Kidney (tissue), 22 donors: ENCODE results near the gene MAGEA2B. TPM values are rescaled to one million over a fixed set of nuclear protein-coding genes. Genes with fewer than 3 reads are reported as not detected.
"Not testable (repeated sequence)": the region's sequence is repeated elsewhere in the genome, so short reads cannot be mapped to it uniquely, and the experiment has no call there.

Experiments
- DNase-seq, 5 donors: peaks; one replicate each; pipeline ENCODE4 v3.0.0-alpha.2; 2013 to 2020
- FAIRE-seq: peaks from 2 replicates; lab custom pipeline; 2012; peaks lifted over from hg19 to GRCh38; lab: Jason Lieb, UNC
- H3K27ac ChIP-seq, 2 donors: one replicate each; pipeline ENCODE4 v1.7.0; 2013; ENCODE audit warnings: low read depth in 2 of 2, low read length in 2 of 2, inconsistent platforms in 1 of 2
- H3K27me3 ChIP-seq: one replicate; pipeline ENCODE4 v1.7.1; 2013; ENCODE audit warnings: low read length, inconsistent platforms; ENCODE audit not compliant: control insufficient read depth, insufficient read depth
- H3K36me3 ChIP-seq, 3 donors: one replicate each; pipeline versions ENCODE4 v1.7.0 to v1.7.1; 2013; ENCODE audit warnings: low read length in 3 of 3, control low read depth in 1 of 3, inconsistent platforms in 1 of 3; ENCODE audit not compliant: insufficient read depth in 3 of 3, control insufficient read depth in 2 of 3
- H3K4me1 ChIP-seq, 3 donors: one replicate each; pipeline versions ENCODE4 v1.7.0 to v1.7.1; 2013; ENCODE audit warnings: low read length in 3 of 3, inconsistent platforms in 1 of 3, low read depth in 1 of 3; ENCODE audit not compliant: control insufficient read depth in 2 of 3, insufficient read depth in 2 of 3
- H3K4me3 ChIP-seq, 3 donors: one replicate each; pipeline versions ENCODE4 v1.7.0 to v1.8.1; 2013; ENCODE audit warnings: low read length in 3 of 3, control low read depth in 1 of 3, inconsistent platforms in 1 of 3
- H3K9ac ChIP-seq, 3 donors: one replicate each; pipeline versions ENCODE4 v1.7.0 to v1.7.1; 2013; ENCODE audit warnings: low read length in 3 of 3, control low read depth in 1 of 3, inconsistent platforms in 1 of 3
- H3K9me3 ChIP-seq, 3 donors: one replicate each; pipeline versions ENCODE4 v1.7.0 to v1.7.1; 2013; ENCODE audit warnings: low read length in 3 of 3, control low read depth in 1 of 3, inconsistent platforms in 1 of 3; ENCODE audit not compliant: control insufficient read depth in 2 of 3, insufficient read depth in 1 of 3
- intact Hi-C: fragments of 100-400 bp; cut with DNase I; formaldehyde crosslinking; loops from one replicate; pipeline ENCODE4 v1.11.1; 2022
- long read RNA-seq, 10 donors: library from polyadenylated mRNA in 1 of 10; unstranded in 1 of 10; transcript quantifications; one replicate each; pipeline ENCODE4 v2.0.0 and lab custom pipeline, GENCODE V29; 2021 to 2026
- polyA plus RNA-seq: library from polyadenylated mRNA; stranded (reverse); fragments of 350-450 nt; fragmentation: Illumina TruSeq; extraction: RNeasy Lipid Tissue Mini Kit (QIAGEN cat#74804); gene quantifications from one replicate; pipeline ENCODE4 v1.2.3, GENCODE V29; 2014; ENCODE audit warnings: low read depth, low replicate concordance; ENCODE audit not compliant: insufficient read depth
- total RNA-seq: library from RNA; stranded (reverse); fragmentation: NEBNext Ultra II Directional; extraction: Animal tissue kit (Norgen Biotek cat#: 25700); gene quantifications from one replicate; pipeline ENCODE4 v1.2.1, GENCODE V29; 2021
- TF ChIP-seq, protein P1 (sequence below): IDR thresholded peaks from 3 replicates; pipeline ENCODE4 v1.5.1; 2012; ENCODE audit warnings: mild to moderate bottlenecking, moderate library complexity, borderline replicate concordance; ENCODE audit not compliant: insufficient read depth; ENCODE audit errors: extremely low read depth
- donor health status: control.
- donor health status: control.
- donor health status: control.
- donor health status: control.
- donor health status: control.
- donor health status: DM: yes; HTN: yes; CAD: no.
- donor health status: Normal renal cell carcinoma (clear cell type).

MAGEA2B gene, protein sequence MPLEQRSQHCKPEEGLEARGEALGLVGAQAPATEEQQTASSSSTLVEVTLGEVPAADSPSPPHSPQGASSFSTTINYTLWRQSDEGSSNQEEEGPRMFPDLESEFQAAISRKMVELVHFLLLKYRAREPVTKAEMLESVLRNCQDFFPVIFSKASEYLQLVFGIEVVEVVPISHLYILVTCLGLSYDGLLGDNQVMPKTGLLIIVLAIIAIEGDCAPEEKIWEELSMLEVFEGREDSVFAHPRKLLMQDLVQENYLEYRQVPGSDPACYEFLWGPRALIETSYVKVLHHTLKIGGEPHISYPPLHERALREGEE
- total RNA-seq, result not detected
- polyA plus RNA-seq, result not detected
- long read RNA-seq, donor 1, result 0 reads
- long read RNA-seq, donor 2, result 0 reads
- long read RNA-seq, donor 3, result 0 reads
- long read RNA-seq, donor 4, result 0 reads
- long read RNA-seq, donor 5, result 0 reads
- long read RNA-seq, donor 6, result 0 reads
- long read RNA-seq, donor 7, result 0 reads
- long read RNA-seq, donor 8, result 0 reads
- long read RNA-seq, donor 9, result 0 reads
- long read RNA-seq, donor 10, result 0 reads

DNA sequence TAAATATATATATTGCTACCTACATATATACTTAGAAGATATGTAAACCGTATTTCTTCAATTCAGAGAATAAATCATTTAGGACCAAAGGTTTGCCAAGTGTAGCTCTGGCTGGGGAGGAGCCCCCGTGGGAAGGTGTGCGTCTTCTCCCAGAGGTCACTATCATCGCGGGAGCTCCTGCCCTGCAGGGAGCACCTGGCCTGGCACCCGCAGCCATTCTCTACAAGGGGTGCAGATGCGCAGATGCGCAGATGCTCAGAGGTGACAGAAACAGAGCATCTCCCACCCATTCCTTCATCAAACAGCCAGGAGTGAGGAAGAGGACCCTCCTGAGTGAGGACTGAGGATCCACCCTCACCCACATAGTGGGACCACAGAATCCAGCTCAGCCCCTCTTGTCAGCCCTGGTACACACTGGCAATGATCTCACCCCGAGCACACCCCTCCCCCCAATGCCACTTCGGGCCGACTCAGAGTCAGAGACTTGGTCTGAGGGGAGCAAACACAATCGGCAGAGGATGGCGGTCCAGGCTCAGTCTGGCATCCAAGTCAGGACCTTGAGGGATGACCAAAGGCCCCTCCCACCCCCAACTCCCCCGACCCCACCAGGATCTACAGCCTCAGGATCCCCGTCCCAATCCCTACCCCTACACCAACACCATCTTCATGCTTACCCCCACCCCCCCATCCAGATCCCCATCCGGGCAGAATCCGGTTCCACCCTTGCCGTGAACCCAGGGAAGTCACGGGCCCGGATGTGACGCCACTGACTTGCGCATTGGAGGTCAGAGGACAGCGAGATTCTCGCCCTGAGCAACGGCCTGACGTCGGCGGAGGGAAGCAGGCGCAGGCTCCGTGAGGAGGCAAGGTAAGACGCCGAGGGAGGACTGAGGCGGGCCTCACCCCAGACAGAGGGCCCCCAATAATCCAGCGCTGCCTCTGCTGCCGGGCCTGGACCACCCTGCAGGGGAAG, at the start of gene MAGEA2B:
MAGEA2B (plus strand) TSS at position 814 of the 973 bp plus-strand sequence. CDS start 2,479 bp downstream, outside the sequence.
- H3K36me3 ChIP-seq, H3K27ac ChIP-seq, H3K4me1 ChIP-seq, H3K4me3 ChIP-seq, FAIRE-seq, H3K9me3 ChIP-seq, DNase-seq, intact Hi-C loops, H3K27me3 ChIP-seq, H3K9ac ChIP-seq: not testable (repeated sequence)

DNA sequence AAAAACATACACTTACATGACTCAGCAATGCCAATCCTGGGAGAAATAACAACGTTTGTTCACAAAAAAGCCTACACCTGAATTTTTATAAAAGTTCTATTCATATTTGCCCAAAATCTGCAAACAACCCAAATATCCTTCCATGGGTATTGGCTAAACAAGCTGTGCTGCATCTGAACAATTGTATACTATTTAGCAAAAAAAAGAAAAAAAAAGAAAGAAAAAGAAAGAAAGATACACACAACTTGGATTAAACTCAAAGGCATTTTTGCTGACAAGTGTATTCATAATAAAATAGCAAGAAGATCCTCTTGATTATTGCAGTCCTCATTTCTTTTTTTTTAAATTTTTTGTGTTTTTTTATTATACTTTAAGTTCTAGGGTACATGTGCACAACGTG, 40.3 kb upstream of the MAGEA2B start:
- H3K27ac ChIP-seq, result no peak overlapping the region
- TF ChIP-seq, protein P1, sequence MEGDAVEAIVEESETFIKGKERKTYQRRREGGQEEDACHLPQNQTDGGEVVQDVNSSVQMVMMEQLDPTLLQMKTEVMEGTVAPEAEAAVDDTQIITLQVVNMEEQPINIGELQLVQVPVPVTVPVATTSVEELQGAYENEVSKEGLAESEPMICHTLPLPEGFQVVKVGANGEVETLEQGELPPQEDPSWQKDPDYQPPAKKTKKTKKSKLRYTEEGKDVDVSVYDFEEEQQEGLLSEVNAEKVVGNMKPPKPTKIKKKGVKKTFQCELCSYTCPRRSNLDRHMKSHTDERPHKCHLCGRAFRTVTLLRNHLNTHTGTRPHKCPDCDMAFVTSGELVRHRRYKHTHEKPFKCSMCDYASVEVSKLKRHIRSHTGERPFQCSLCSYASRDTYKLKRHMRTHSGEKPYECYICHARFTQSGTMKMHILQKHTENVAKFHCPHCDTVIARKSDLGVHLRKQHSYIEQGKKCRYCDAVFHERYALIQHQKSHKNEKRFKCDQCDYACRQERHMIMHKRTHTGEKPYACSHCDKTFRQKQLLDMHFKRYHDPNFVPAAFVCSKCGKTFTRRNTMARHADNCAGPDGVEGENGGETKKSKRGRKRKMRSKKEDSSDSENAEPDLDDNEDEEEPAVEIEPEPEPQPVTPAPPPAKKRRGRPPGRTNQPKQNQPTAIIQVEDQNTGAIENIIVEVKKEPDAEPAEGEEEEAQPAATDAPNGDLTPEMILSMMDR, result no peak
- H3K4me1 ChIP-seq, result no peaks in the 10 kb centered on the region
- FAIRE-seq, result no peak
- H3K4me3 ChIP-seq, result no peak overlapping the region
- intact Hi-C loops, result no loop called here
- H3K36me3 ChIP-seq, result no peaks in the 10 kb centered on the region
- no peak overlapping the region for H3K9ac ChIP-seq
- H3K9me3 ChIP-seq, result no peaks in the 10 kb centered on the region
- H3K27me3 ChIP-seq, result no peaks in the 10 kb centered on the region
- no peak for DNase-seq

DNA sequence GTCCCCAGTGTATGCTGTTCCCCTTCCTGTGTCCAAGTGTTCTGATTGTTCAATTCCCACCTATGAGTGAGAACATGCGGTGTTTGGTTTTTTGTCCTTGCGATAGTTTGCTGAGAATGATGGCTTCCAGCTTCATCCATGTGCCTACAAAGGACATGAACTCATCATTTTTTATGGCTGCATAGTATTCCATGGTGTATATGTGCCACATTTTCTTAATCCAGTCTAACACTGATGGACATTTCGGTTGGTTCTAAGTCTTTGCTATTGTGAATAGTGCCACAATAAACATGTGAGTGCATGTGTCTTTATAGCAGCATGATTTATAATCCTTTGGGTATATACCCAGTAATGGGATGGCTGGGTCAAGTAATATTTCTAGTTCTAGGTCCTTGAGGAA, 39.8 kb upstream of the MAGEA2B start:
- H3K4me1 ChIP-seq, H3K9me3 ChIP-seq, H3K4me3 ChIP-seq, FAIRE-seq, H3K27me3 ChIP-seq, H3K9ac ChIP-seq, DNase-seq, intact Hi-C loops, H3K36me3 ChIP-seq, H3K27ac ChIP-seq: not testable (repeated sequence)

DNA sequence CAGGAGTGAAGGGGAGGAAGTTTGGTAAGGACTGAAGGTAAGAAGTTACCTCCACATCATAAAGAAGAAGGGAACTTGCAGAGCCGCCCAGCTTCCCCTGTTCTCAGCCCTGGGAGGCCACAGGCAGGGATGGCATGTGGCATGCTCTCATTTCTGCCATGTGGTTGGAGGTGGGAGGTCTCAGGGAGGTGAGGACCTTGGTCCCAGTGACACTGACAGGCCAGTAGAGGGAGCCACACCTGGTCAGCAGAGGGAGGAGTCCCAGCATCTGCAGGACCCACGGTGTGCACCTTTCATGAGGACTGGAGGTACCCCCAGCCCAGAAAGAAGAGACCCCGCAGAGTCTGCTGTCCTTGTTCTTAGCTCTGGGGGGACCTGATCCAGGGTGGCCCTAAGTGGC, 33.4 kb upstream of the MAGEA2B start:
- H3K4me1 ChIP-seq, H3K9ac ChIP-seq, H3K9me3 ChIP-seq, H3K36me3 ChIP-seq, DNase-seq, H3K4me3 ChIP-seq, H3K27ac ChIP-seq, intact Hi-C loops, H3K27me3 ChIP-seq: not testable (repeated sequence)
- peak; percentile 29 for FAIRE-seq

DNA sequence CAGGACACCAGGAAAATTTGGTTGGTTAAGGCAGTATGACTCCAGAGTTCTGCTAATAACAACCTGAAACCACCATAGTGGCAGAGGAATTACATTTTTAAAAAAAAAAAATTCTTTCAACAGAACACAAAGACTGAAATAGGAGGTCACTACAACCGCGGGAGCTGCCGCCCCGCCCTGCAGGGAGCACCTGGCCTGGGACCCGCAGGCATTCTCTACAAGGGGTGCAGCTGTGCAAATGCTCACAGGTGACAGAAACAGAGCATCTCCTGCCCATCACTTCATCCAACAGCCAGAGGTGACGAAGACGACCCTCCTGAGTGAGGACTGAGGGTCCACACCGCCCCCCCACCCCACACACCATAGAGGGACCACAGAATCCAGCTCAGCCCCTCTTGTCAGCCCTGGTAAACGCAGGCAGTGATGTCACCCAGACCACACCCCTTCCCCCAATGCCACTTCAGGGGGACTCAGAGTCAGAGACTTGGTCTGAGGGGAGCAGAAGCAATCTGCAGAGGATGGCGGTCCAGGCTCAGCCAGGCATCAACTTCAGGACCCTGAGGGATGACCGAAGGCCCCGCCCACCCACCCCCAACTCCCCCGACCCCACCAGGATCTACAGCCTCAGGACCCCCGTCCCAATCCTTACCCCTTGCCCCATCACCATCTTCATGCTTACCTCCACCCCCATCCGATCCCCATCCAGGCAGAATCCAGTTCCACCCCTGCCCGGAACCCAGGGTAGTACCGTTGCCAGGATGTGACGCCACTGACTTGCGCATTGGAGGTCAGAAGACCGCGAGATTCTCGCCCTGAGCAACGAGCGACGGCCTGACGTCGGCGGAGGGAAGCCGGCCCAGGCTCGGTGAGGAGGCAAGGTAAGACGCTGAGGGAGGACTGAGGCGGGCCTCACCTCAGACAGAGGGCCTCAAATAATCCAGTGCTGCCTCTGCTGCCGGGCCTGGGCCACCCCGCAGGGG, 16.2 kb upstream of the MAGEA2B start, which contains the start of gene MAGEA3:
MAGEA3 (plus strand) TSS at position 843 of the 980 bp plus-strand sequence. CDS start 2,039 bp downstream, outside the sequence.
- H3K27ac ChIP-seq, FAIRE-seq, H3K27me3 ChIP-seq, H3K36me3 ChIP-seq, H3K4me3 ChIP-seq, H3K9ac ChIP-seq, H3K4me1 ChIP-seq, intact Hi-C loops, H3K9me3 ChIP-seq: not testable (repeated sequence)
- DNase-seq, result peak in 1 of 5 donors; percentile 2

DNA sequence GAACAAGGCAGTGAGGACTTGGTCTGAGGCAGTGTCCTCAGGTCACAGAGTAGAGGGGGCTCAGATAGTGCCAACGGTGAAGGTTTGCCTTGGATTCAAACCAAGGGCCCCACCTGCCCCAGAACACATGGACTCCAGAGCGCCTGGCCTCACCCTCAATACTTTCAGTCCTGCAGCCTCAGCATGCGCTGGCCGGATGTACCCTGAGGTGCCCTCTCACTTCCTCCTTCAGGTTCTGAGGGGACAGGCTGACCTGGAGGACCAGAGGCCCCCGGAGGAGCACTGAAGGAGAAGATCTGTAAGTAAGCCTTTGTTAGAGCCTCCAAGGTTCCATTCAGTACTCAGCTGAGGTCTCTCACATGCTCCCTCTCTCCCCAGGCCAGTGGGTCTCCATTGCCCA, 14.0 kb upstream of the MAGEA2B start:
- H3K27me3 ChIP-seq, H3K9me3 ChIP-seq, H3K4me3 ChIP-seq, H3K4me1 ChIP-seq, H3K27ac ChIP-seq, FAIRE-seq, H3K36me3 ChIP-seq, intact Hi-C loops, H3K9ac ChIP-seq: not testable (repeated sequence)
- peak in 1 of 5 donors; percentile 15 for DNase-seq
